Caco-2 (cell line): ENCODE data around the gene SORT1. TPM values are rescaled to one million over a fixed set of nuclear protein-coding genes. Genes with fewer than 3 reads are reported as not detected.
"Not testable (repeated sequence)": the region's sequence is repeated elsewhere in the genome, so short reads cannot be mapped to it uniquely, and the experiment has no call there.

Source experiments
- BruUV-seq: library from RNA; stranded (reverse); fragments of 400-500 nt; replicated peaks from 2 replicates; lab custom pipeline; 2021; lab: Mats Ljungman, UMichigan
- CTCF ChIA-PET: fragments of 300-600 bp; sonication (Branson Sonifier 250); formaldehyde crosslinking; loops from one replicate; lab custom pipeline; 2022; ENCODE audit warnings: antibody characterized with exemption; lab: Charles Lee
- POLR2A ChIA-PET: fragments of 300-600 bp; sonication (Branson Sonifier 250); formaldehyde crosslinking; loops from one replicate; lab custom pipeline; 2022; ENCODE audit warnings: antibody characterized with exemption; lab: Charles Lee
- DNase-seq, 2 experiments: peaks; one replicate each; pipeline versions ENCODE4 v3.0.0 to v3.0.0-alpha.2; 2020 to 2022
- H3K27me3 ChIP-seq: replicated peaks from 2 replicates; pipeline ENCODE4 v1.6.0; 2011; ENCODE audit warnings: low read length; ENCODE audit not compliant: control insufficient read depth, insufficient read depth
- H3K36me3 ChIP-seq: 2 replicates; pipeline ENCODE4 v1.5.1; 2011; ENCODE audit warnings: low read length; ENCODE audit not compliant: control insufficient read depth, insufficient read depth
- H3K4me1 ChIP-seq: fragments of 250-450 bp; sonication (Bioruptor Pico); 2 replicates; pipeline ENCODE4 v1.5.1; 2020; ENCODE audit warnings: mild to moderate bottlenecking
- H3K4me3 ChIP-seq: 2 replicates; pipeline ENCODE4 v1.5.1; 2011; ENCODE audit warnings: low read depth, mild to moderate bottlenecking, control low read depth, low read length
- H3K9me3 ChIP-seq: fragments of 250-450 bp; sonication (Bioruptor Pico); 2 replicates; pipeline ENCODE4 v1.5.1; 2020; ENCODE audit warnings: mild to moderate bottlenecking, moderate library complexity
- H3K27ac Mint-ChIP-seq: one replicate; pipeline ENCODE4 v1.8.0; 2022; ENCODE audit warnings: mixed read lengths; ENCODE audit not compliant: unreplicated experiment
- H3K27me3 Mint-ChIP-seq: one replicate; pipeline ENCODE4 v1.8.0; 2022; ENCODE audit warnings: mixed read lengths; ENCODE audit not compliant: insufficient read depth, unreplicated experiment
- H3K36me3 Mint-ChIP-seq: one replicate; pipeline ENCODE4 v1.8.0; 2022; ENCODE audit warnings: mild to moderate bottlenecking, mixed read lengths; ENCODE audit not compliant: insufficient read depth, unreplicated experiment
- H3K4me1 Mint-ChIP-seq: one replicate; pipeline ENCODE4 v1.8.0; 2022; ENCODE audit warnings: low read depth, mixed read lengths; ENCODE audit not compliant: unreplicated experiment
- H3K4me3 Mint-ChIP-seq: one replicate; pipeline ENCODE4 v1.8.0; 2022; ENCODE audit warnings: mild to moderate bottlenecking, moderate library complexity, mixed read lengths; ENCODE audit not compliant: unreplicated experiment
- H3K9me3 Mint-ChIP-seq: one replicate; pipeline ENCODE4 v1.8.0; 2022; ENCODE audit warnings: mixed read lengths; ENCODE audit not compliant: unreplicated experiment
- intact Hi-C: fragments of 100-400 bp; cut with micrococcal nuclease; formaldehyde crosslinking; loops from one replicate; pipeline ENCODE4 v1.10.0; 2022; ENCODE audit not compliant: unreplicated experiment
- total RNA-seq: library from RNA; stranded (reverse); gene quantifications from 2 replicates; pipeline ENCODE4 v1.2.3, GENCODE V29; 2022
- TF ChIP-seq, protein P1 (sequence below), 2 experiments: fragments of 200-600 bp in 1 of 2; IDR thresholded peaks; 1 replicate in 1 of 2; 2 replicates in 1 of 2; pipeline versions ENCODE4 v1.5.1 to v1.8.0; 2011 to 2022; ENCODE audit warnings: antibody characterized with exemption in 1 of 2, control low read depth in 1 of 2, inconsistent platforms in 1 of 2, low read depth in 1 of 2, low read length in 1 of 2, mild to moderate bottlenecking in 1 of 2, moderate library complexity in 1 of 2; ENCODE audit not compliant: insufficient read depth in 1 of 2, severe bottlenecking in 1 of 2, unreplicated experiment in 1 of 2

The SORT1 gene
- total RNA-seq, 1 experiment from 2014 or later, result 67.1 TPM

DNA sequence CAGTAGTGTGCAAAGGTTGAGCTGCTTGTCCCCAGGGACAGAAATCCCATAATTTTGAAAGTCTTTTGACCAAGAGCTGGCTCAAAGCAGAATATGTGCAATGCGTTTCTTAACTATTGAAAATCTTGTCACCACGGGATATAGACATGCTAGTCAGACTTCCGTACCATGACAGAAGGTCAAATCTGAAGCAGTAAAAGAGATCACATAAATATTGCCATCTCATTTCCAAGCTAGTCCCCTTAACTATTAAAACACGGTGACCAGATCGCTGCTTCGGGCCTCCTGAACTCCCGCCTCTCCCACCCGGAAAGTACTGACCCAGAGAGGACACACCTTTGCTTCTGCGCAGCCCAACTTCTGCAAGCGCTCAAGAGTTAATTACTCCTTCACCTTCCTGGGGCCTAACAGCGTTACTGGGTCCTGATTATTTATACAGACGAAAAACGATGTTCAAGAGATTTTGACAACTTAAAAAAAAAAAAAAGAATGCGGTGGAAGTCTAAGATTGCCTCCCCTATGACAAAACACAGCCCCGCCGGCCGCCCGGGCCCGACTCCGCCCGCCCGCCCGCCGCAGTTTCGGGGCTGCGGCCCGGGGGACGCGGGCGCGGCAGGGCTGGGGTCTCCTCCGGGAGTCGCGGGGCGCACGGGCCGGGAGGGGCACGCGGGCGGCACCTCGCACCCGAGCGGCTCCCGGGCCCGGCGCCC lies 692 bp downstream of the SORT1 start:
- Mint-ChIP-seq H3K4me3 (peak overlapping the region; percentile 79), H3K9me3 (no peaks in the 10 kb centered on the region), H3K27ac (peak overlapping the region; percentile 73), H3K36me3 (no peaks in the 10 kb centered on the region), H3K27me3 (no peaks in the 10 kb centered on the region), H3K4me1 (peaks cover 19% of the 10 kb centered on the region)
- DNase-seq, result no peak
- H3K27me3 ChIP-seq, result no peaks in the 10 kb centered on the region
- peak overlapping the region; percentile 41 for H3K4me3 ChIP-seq
- ChIA-PET CTCF (interaction anchor here (1.2 to 3.6 kb wide), 2 partner anchors 114 to 133 kb away, joined by 8 to 15 read pairs; partner anchors contain the start of gene PSRC1), POLR2A (interaction anchor here (0.7 to 1.0 kb wide), 2 partner anchors 26 to 114 kb away, joined by 4 read pairs; partner anchors contain the start of gene PSRC1)
- peaks cover 35% of the 10 kb centered on the region for H3K4me1 ChIP-seq
- TF ChIP-seq, protein P1, sequence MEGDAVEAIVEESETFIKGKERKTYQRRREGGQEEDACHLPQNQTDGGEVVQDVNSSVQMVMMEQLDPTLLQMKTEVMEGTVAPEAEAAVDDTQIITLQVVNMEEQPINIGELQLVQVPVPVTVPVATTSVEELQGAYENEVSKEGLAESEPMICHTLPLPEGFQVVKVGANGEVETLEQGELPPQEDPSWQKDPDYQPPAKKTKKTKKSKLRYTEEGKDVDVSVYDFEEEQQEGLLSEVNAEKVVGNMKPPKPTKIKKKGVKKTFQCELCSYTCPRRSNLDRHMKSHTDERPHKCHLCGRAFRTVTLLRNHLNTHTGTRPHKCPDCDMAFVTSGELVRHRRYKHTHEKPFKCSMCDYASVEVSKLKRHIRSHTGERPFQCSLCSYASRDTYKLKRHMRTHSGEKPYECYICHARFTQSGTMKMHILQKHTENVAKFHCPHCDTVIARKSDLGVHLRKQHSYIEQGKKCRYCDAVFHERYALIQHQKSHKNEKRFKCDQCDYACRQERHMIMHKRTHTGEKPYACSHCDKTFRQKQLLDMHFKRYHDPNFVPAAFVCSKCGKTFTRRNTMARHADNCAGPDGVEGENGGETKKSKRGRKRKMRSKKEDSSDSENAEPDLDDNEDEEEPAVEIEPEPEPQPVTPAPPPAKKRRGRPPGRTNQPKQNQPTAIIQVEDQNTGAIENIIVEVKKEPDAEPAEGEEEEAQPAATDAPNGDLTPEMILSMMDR (IDR thresholded peaks at IDR 0.05; ENCODE audit: insufficient read depth in 1 of 2, low read depth in 1 of 2, low read length in 1 of 2, severe bottlenecking in 1 of 2, unreplicated experiment in 1 of 2), result no peak
- H3K9me3 ChIP-seq, result no peaks in the 10 kb centered on the region
- TSS peak; percentile 47 for BruUV-seq
- intact Hi-C loops, result loop anchor here (5.0 kb wide), 1 partner anchor 305 kb away; the partner anchor contains the start of gene TMEM167B
- H3K36me3 ChIP-seq, result no peaks in the 10 kb centered on the region

GRCh38 chr1:109396513-109396839 lies 1.2 kb downstream of the SORT1 start:
- Histone ChIP-seq H3K4me3 (peak overlapping the region; percentile 41), H3K9me3 (no peaks in the 10 kb centered on the region), H3K27me3 (no peaks in the 10 kb centered on the region), H3K36me3 (no peaks in the 10 kb centered on the region), H3K4me1 (peaks cover 35% of the 10 kb centered on the region)
- TF ChIP-seq, protein P1 (IDR thresholded peaks at IDR 0.05; ENCODE audit: insufficient read depth in 1 of 2, low read depth in 1 of 2, low read length in 1 of 2, severe bottlenecking in 1 of 2, unreplicated experiment in 1 of 2), result no peak
- Mint-ChIP-seq H3K27ac (no peak overlapping the region), H3K4me3 (peak overlapping the region; percentile 79), H3K36me3 (no peaks in the 10 kb centered on the region), H3K4me1 (peaks cover 19% of the 10 kb centered on the region), H3K27me3 (no peaks in the 10 kb centered on the region), H3K9me3 (no peaks in the 10 kb centered on the region)
- intact Hi-C loops, result loop anchor here (5.0 kb wide), 1 partner anchor 304 kb away; the partner anchor contains the start of gene TMEM167B
- no peak for DNase-seq
- ChIA-PET CTCF (interaction anchor here (3.6 kb wide), 1 partner anchor 132 kb away, joined by 15 read pairs; no protein-coding TSS in a partner anchor), POLR2A (no interaction called here)
- no TSS peak for BruUV-seq

- POLR2A ChIA-PET, result no interaction called here
- TF ChIP-seq, protein P1 (IDR thresholded peaks at IDR 0.05; ENCODE audit: insufficient read depth in 1 of 2, low read depth in 1 of 2, low read length in 1 of 2, severe bottlenecking in 1 of 2, unreplicated experiment in 1 of 2), result no peak
- Mint-ChIP-seq H3K27ac (no peak overlapping the region), H3K4me1 (peaks cover 19% of the 10 kb centered on the region), H3K4me3 (peak overlapping the region; percentile 79), H3K9me3 (no peaks in the 10 kb centered on the region), H3K36me3 (no peaks in the 10 kb centered on the region), H3K27me3 (no peaks in the 10 kb centered on the region)
- Histone ChIP-seq H3K36me3 (no peaks in the 10 kb centered on the region), H3K27me3 (no peaks in the 10 kb centered on the region), H3K9me3 (no peaks in the 10 kb centered on the region), H3K4me3 (no peak overlapping the region), H3K4me1 (peaks cover 35% of the 10 kb centered on the region)
- DNase-seq, result no peak
- intact Hi-C loops, result loop anchor here (1.0 to 5.0 kb wide), 2 partner anchors 45 to 304 kb away; partner anchors contain the start of gene TMEM167B
- no TSS peak for BruUV-seq
- CTCF ChIA-PET, result interaction anchor here (3.6 kb wide), 1 partner anchor 132 kb away, joined by 15 read pairs; no protein-coding TSS in a partner anchor
Observed at GRCh38 chr1:109395602-109396512, 1.9 kb downstream of the SORT1 start.

DNA sequence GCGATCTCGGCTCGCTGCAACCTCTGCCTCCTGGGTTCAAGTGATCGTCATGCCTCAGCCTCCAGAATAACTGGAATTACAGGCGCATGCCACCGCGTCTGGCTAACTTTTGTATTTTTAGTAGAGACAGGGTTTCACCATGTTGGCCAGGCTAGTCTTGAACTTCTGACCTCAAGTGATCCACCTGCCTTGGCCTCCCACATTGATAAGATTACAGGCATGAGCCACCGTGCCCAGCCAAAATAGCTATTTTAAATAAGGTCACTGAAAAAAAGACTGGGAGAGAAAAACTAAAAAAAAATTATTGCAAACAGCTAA lies 2.5 kb downstream of the SORT1 start:
- Mint-ChIP-seq H3K4me3 (peak overlapping the region; percentile 79), H3K4me1 (peaks cover 19% of the 10 kb centered on the region)
- H3K9me3 ChIP-seq, BruUV-seq, H3K27ac Mint-ChIP-seq, H3K27me3 Mint-ChIP-seq, H3K9me3 Mint-ChIP-seq, H3K36me3 ChIP-seq, H3K36me3 Mint-ChIP-seq, CTCF ChIA-PET, DNase-seq, H3K4me3 ChIP-seq, H3K27me3 ChIP-seq, POLR2A ChIA-PET: not testable (repeated sequence)
- H3K4me1 ChIP-seq, result peaks cover 35% of the 10 kb centered on the region
- intact Hi-C loops, result loop anchor here (1.0 to 5.0 kb wide), 2 partner anchors 44 to 303 kb away; partner anchors contain the start of gene TMEM167B
